Breast epithelium (tissue), 3 donors: ENCODE results near the gene PLXNC1.

Experiments used
- POLR2A ChIP-seq: fragments of 450-650 bp; IDR thresholded peaks from one replicate; pipeline ENCODE4 v1.6.1; 2016; ENCODE audit warnings: antibody characterized with exemption, mild to moderate bottlenecking, moderate library complexity
- POLR2AphosphoS5 ChIP-seq, 3 donors: sonication (generic); formaldehyde crosslinking; IDR thresholded peaks; one replicate each; pipeline ENCODE4 v1.6.1; 2017; ENCODE audit warnings: antibody characterized with exemption in 3 of 3
- TF ChIP-seq, protein P1 (sequence below), 3 donors: fragments of 450-650 bp; IDR thresholded peaks; one replicate each; pipeline ENCODE4 v1.5.1; 2016 to 2017; ENCODE audit warnings: antibody characterized with exemption in 3 of 3, mild to moderate bottlenecking in 3 of 3, moderate library complexity in 3 of 3

DNA sequence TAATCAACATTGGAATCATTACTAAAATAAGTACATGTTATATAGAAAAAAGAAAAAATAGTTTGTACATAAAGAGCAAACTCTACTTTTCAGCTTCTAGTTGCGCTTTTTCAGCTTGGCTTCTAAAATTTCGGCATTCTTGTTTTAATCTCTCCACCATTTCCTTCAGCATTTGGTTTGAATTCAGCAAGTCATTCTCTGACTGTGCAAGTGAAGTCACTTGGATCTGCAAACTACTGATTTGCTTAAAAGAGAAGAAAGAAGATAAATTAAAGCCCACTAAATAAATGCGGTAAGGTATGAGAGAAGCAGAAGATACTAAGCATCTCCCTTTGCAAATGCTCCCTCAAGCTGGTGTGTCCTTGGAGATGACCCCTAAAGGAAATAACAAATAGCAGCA lies 185.0 kb downstream of the PLXNC1 start:
- TF ChIP-seq, protein P1, sequence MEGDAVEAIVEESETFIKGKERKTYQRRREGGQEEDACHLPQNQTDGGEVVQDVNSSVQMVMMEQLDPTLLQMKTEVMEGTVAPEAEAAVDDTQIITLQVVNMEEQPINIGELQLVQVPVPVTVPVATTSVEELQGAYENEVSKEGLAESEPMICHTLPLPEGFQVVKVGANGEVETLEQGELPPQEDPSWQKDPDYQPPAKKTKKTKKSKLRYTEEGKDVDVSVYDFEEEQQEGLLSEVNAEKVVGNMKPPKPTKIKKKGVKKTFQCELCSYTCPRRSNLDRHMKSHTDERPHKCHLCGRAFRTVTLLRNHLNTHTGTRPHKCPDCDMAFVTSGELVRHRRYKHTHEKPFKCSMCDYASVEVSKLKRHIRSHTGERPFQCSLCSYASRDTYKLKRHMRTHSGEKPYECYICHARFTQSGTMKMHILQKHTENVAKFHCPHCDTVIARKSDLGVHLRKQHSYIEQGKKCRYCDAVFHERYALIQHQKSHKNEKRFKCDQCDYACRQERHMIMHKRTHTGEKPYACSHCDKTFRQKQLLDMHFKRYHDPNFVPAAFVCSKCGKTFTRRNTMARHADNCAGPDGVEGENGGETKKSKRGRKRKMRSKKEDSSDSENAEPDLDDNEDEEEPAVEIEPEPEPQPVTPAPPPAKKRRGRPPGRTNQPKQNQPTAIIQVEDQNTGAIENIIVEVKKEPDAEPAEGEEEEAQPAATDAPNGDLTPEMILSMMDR (IDR thresholded peaks at IDR 0.05) = no peak
- TF ChIP-seq POLR2AphosphoS5 (IDR thresholded peaks at IDR 0.05) (no peak), POLR2A (no peak)
